ENCODE data around the gene CAMK1G.
A peak's percentile ranks its signal among the peaks of the same experiment; 100 is the strongest.

CAMK1G gene

DNA sequence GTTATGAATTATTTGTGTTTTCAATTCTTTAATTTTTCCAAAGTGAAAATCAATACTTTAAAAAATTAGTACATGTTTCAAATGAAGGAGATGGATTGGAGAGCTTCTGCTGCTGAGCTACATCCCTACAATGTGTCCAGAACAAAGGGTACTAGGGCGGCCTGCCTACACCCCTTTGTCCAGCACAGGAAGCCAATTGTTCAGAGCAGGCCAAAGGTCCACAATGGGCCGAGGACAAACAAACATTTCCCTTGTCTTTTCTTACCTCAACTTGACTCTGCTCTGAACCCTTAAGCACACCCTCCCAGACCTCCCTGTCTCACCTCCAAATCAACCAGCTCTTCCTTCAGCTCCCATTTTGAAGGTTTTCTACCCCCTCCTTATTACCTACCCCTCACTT, 39.4 kb upstream of the CAMK1G start:
- TF ChIP-seq CTCF (conservative IDR thresholded peaks at IDR 0.05; ENCODE audit: low read depth, low read length) = no peak
- no peak overlapping the region for H3K4me3 ChIP-seq (ENCODE audit: low read length)
- no peak for DNase-seq (ENCODE audit: low read depth)

DNA sequence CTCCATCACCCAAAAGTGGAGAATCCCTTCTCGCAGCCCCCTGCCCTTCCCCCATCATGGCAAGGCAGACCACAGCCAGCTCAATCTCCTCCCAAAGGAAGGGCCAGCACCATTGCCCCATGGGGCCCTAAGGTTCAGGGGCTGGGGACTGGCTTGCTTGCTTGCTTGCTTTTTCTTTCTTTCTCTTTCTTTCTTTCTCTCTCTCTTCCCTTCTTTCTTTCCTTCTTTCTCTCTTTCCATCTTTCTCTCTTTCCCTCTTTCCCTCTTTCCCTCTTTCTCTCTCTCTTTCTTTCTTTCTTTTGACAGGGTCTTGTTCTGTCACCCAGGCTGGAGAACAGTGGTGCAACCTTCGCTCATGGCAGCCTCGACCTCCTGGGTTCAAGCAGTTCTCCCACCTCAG, 38.1 kb upstream of the CAMK1G start:
- no peak for DNase-seq (ENCODE audit: low read depth)
- H3K4me3 ChIP-seq (ENCODE audit: low read length) = no peak overlapping the region
- no peak for TF ChIP-seq CTCF (conservative IDR thresholded peaks at IDR 0.05; ENCODE audit: low read depth, low read length)

DNA sequence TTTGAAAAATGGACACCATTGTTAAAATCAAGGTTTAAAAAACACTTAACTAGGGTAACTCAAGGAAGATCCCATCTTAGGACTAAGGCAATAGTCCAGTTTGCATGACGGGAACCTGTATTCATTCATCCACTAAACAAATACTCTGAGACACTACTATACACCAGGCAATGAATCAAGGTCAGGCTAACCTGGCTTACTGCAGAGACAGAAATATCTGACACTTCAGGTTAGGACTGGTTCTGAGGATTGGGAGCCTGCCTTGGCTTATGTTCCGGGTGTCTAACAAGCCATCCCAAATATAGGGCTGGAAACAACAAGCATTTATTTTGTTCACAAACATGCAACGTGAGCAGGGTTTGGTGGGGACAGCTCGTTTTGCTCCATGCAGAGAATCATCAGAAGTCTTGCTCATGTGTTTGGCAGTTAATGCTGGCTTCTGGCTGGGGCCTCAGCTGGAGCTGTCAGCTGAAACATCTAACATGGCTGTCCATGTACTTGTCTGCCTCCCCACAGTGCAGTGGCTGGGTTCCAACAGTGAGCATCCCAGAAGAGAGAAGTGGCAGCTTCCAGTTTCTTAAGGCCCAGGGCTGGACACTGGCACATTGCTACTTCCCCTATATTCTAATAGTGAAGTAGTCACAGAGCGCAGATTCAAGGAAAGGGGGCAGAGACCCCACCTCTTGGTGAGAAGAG, 37.0 kb upstream of the CAMK1G start:
- no peak for DNase-seq (ENCODE audit: low read depth)
- no peak for TF ChIP-seq CTCF (conservative IDR thresholded peaks at IDR 0.05; ENCODE audit: low read depth, low read length)
- no peak overlapping the region for H3K4me3 ChIP-seq (ENCODE audit: low read length)

DNA sequence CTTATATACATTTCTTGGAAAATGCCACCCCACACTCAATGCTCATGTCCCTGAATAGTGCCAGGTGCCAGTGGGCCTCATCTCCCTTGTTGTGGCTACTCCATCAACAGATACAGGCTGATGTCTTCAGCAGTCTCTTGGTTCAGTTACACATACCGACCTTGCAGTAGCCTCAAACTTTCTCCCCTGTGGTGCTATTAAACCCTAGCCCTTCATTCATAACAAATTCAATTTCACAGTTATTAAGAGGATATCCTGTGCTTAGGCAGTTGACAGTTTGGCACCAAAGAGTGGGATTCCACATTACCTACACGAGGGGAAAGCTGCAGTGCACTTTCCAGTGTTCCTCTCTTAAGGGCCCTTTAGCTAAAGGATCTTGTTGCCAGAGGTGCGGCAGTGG, 35.9 kb upstream of the CAMK1G start:
- DNase-seq (ENCODE audit: low read depth) = no peak
- H3K4me3 ChIP-seq (ENCODE audit: low read length) = no peak overlapping the region
- TF ChIP-seq CTCF (conservative IDR thresholded peaks at IDR 0.05; ENCODE audit: low read depth, low read length) = no peak

- peak; percentile 33 for TF ChIP-seq CTCF (conservative IDR thresholded peaks at IDR 0.05; ENCODE audit: low read depth, low read length)
- H3K4me3 ChIP-seq (ENCODE audit: low read length) = no peak overlapping the region
- DNase-seq (ENCODE audit: low read depth) = no peak
Observed at GRCh38 chr1:209549443-209550205, 33.9 kb upstream of the CAMK1G start.

DNA sequence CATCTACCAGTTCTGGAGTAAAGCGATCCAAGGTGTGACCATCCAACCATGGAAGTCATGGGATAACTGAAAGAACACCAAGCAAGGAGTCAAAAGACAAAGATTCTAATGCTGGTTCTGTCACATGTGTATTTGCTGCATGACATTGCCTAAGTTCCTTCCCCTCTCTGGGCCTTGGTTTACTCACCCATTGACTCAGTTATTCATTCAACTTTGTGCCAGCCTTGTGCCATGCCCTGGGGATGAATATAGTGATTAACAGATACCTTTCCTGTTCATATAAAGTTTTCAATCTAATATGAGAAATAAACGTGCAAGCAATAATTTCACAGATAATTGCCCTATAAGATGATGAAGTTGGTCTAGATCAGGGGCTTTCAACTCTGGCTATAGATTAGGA, 33.0 kb upstream of the CAMK1G start:
- no peak for DNase-seq (ENCODE audit: low read depth)
- TF ChIP-seq CTCF (conservative IDR thresholded peaks at IDR 0.05; ENCODE audit: low read depth, low read length) = no peak
- no peak overlapping the region for H3K4me3 ChIP-seq (ENCODE audit: low read length)

Data from retinal pigment epithelial cell (primary cell).